HepG2 (cell line): ENCODE results near the gene ZPLD1.

Experiments
- CBX1 ChIP-seq: IDR thresholded peaks from one replicate; pipeline ENCODE4 v1.6.1; 2016; ENCODE audit warnings: antibody characterized with exemption, low read depth
- CHCHD3 ChIP-seq: sonication (generic); formaldehyde crosslinking; IDR thresholded peaks from 2 replicates; pipeline ENCODE4 v1.8.0; 2022; ENCODE audit warnings: mild to moderate bottlenecking, missing genetic modification reagents, moderate library complexity
- FOXM1 ChIP-seq: sonication (generic); formaldehyde crosslinking; IDR thresholded peaks from 2 replicates; pipeline ENCODE4 v1.5.0; 2020; ENCODE audit warnings: missing genetic modification reagents
- KDM5B ChIP-seq: sonication (generic); formaldehyde crosslinking; IDR thresholded peaks from 2 replicates; pipeline ENCODE4 v1.4.0; 2020; ENCODE audit warnings: missing genetic modification reagents, mild to moderate bottlenecking, borderline replicate concordance
- SYNCRIP ChIP-seq: fragments of 200-400 bp; formaldehyde crosslinking; IDR thresholded peaks from 2 replicates; pipeline ENCODE4 v1.6.1; 2018; ENCODE audit warnings: mild to moderate bottlenecking, low read depth, low read length; ENCODE audit not compliant: insufficient read depth
- TAF1 ChIP-seq: sonication (generic); formaldehyde crosslinking; IDR thresholded peaks from 2 replicates; pipeline ENCODE4 v1.4.0; 2020; ENCODE audit warnings: missing genetic modification reagents
- ZNF317 ChIP-seq: sonication (generic); formaldehyde crosslinking; IDR thresholded peaks from 2 replicates; pipeline ENCODE4 v1.5.0; 2020; ENCODE audit warnings: mild to moderate bottlenecking, missing genetic modification reagents
- ZNF331 ChIP-seq: sonication (generic); formaldehyde crosslinking; IDR thresholded peaks from 2 replicates; pipeline ENCODE4 v1.4.0; 2020; ENCODE audit warnings: missing genetic modification reagents
- ZNF709 ChIP-seq: sonication (generic); formaldehyde crosslinking; IDR thresholded peaks from 2 replicates; pipeline ENCODE4 v1.5.0; 2020; ENCODE audit warnings: mild to moderate bottlenecking, missing genetic modification reagents
- ZNF713 ChIP-seq: sonication (generic); formaldehyde crosslinking; IDR thresholded peaks from 2 replicates; pipeline ENCODE4 v1.4.0; 2020; ENCODE audit warnings: mild to moderate bottlenecking, missing genetic modification reagents
- TF ChIP-seq, protein P1 (sequence below): sonication (generic); formaldehyde crosslinking; IDR thresholded peaks from 2 replicates; pipeline ENCODE4 v1.5.0; 2020; ENCODE audit warnings: mild to moderate bottlenecking, missing genetic modification reagents, moderate library complexity
- TF ChIP-seq, protein P2 (sequence below): sonication (generic); formaldehyde crosslinking; IDR thresholded peaks from 2 replicates; pipeline ENCODE4 v1.8.0; 2022; ENCODE audit warnings: missing genetic modification reagents, mild to moderate bottlenecking, moderate library complexity, borderline replicate concordance
- TF ChIP-seq, protein P3 (sequence below): sonication (generic); formaldehyde crosslinking; IDR thresholded peaks from 2 replicates; pipeline ENCODE4 v1.5.0; 2020; ENCODE audit warnings: mild to moderate bottlenecking, missing genetic modification reagents

DNA sequence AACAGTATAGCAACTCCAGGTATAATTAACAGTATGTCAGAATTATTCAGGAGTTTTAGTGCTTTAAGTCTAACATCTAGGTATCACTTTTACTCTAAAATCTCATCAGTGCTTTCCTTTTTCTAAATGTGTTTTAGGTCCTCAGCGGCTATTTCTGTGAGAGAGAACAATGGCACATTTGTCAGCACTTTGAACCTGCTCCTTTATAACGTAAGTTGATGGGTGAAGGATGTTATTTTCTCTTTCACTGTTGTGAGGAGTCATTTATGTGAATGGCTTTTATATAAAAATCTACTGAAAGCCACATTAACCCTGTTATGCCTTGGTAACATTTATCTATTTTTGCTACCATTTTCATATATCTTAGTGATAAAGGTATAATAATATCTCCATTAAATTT, 22.8 kb downstream of the ZPLD1 start:
- no peak for TF ChIP-seq ZNF713 (CRISPR knock-in tag)
- TF ChIP-seq, protein P1, sequence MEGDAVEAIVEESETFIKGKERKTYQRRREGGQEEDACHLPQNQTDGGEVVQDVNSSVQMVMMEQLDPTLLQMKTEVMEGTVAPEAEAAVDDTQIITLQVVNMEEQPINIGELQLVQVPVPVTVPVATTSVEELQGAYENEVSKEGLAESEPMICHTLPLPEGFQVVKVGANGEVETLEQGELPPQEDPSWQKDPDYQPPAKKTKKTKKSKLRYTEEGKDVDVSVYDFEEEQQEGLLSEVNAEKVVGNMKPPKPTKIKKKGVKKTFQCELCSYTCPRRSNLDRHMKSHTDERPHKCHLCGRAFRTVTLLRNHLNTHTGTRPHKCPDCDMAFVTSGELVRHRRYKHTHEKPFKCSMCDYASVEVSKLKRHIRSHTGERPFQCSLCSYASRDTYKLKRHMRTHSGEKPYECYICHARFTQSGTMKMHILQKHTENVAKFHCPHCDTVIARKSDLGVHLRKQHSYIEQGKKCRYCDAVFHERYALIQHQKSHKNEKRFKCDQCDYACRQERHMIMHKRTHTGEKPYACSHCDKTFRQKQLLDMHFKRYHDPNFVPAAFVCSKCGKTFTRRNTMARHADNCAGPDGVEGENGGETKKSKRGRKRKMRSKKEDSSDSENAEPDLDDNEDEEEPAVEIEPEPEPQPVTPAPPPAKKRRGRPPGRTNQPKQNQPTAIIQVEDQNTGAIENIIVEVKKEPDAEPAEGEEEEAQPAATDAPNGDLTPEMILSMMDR: no peak
- TF ChIP-seq TAF1: no peak
- no peak for TF ChIP-seq KDM5B (CRISPR knock-in tag)
- no peak for TF ChIP-seq FOXM1 (CRISPR knock-in tag)
- no peak for TF ChIP-seq ZNF317 (CRISPR knock-in tag)
- TF ChIP-seq CBX1: no peak
- no peak for TF ChIP-seq SYNCRIP
- no peak for TF ChIP-seq ZNF331 (CRISPR knock-in tag)
- TF ChIP-seq CHCHD3 (CRISPR knock-in tag): no peak
- TF ChIP-seq ZNF709: no peak
- TF ChIP-seq, protein P2, sequence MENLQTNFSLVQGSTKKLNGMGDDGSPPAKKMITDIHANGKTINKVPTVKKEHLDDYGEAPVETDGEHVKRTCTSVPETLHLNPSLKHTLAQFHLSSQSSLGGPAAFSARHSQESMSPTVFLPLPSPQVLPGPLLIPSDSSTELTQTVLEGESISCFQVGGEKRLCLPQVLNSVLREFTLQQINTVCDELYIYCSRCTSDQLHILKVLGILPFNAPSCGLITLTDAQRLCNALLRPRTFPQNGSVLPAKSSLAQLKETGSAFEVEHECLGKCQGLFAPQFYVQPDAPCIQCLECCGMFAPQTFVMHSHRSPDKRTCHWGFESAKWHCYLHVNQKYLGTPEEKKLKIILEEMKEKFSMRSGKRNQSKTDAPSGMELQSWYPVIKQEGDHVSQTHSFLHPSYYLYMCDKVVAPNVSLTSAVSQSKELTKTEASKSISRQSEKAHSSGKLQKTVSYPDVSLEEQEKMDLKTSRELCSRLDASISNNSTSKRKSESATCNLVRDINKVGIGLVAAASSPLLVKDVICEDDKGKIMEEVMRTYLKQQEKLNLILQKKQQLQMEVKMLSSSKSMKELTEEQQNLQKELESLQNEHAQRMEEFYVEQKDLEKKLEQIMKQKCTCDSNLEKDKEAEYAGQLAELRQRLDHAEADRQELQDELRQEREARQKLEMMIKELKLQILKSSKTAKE (CRISPR knock-in tag): no peak
- TF ChIP-seq, protein P3, sequence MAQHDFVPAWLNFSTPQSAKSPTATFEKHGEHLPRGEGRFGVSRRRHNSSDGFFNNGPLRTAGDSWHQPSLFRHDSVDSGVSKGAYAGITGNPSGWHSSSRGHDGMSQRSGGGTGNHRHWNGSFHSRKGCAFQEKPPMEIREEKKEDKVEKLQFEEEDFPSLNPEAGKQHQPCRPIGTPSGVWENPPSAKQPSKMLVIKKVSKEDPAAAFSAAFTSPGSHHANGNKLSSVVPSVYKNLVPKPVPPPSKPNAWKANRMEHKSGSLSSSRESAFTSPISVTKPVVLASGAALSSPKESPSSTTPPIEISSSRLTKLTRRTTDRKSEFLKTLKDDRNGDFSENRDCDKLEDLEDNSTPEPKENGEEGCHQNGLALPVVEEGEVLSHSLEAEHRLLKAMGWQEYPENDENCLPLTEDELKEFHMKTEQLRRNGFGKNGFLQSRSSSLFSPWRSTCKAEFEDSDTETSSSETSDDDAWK: no peak
